Placental epithelial cell (primary cell): ENCODE measurements around the gene TFPT. TPM values are rescaled to one million over a fixed set of nuclear protein-coding genes. Genes with fewer than 3 reads are reported as not detected.

Experiments used
- total RNA-seq: library from RNA; depleted of rRNA; stranded (reverse); fragments of >200 nt; gene quantifications from 2 replicates; pipeline ENCODE4 v1.2.3, GENCODE V29; 2012

The TFPT gene
- 9.5 and 10.6 TPM in 2 replicates for total RNA-seq

GRCh38 chr19:54115109-54116063 lies at the start of gene TFPT, which contains the start of gene PRPF31:
Gene TFPT (minus strand): TSS chr19:54115657. CDS start chr19:54115269, 388 bp downstream.
Gene PRPF31 (plus strand): TSS chr19:54115754. CDS start chr19:54118279, 2,525 bp downstream.

GRCh38 chr19:54159352-54160181 lies 44.1 kb upstream of the TFPT start, which contains the start of gene LENG1:
Gene LENG1 (minus strand): TSS chr19:54159721. CDS start chr19:54159695, 26 bp downstream.

GRCh38 chr19:54137699-54138488 lies 22.4 kb upstream of the TFPT start, which contains the start of gene CNOT3:
Gene CNOT3 (plus strand): TSS chr19:54137762. CDS start chr19:54142979, 5,217 bp downstream.

GRCh38 chr19:54102421-54103169 lies 12.9 kb downstream of the TFPT start, which contains the start of gene NDUFA3:
Gene NDUFA3 (plus strand): TSS chr19:54102855. CDS start chr19:54102879, 24 bp downstream.

GRCh38 chr19:54100561-54100960 lies 14.9 kb downstream of the TFPT start, which contains the start of gene OSCAR:
Gene OSCAR (minus strand): TSS chr19:54100803. CDS start chr19:54100792, 11 bp downstream.

GRCh38 chr19:54081032-54081431 lies 34.4 kb downstream of the TFPT start, which contains the start of gene TARM1:
Gene TARM1 (minus strand): TSS chr19:54081365. CDS start chr19:54081340, 25 bp downstream.

GRCh38 chr19:54063350-54064116 lies 51.9 kb downstream of the TFPT start, which contains the start of gene VSTM1:
Gene VSTM1 (minus strand): TSS chr19:54063897. CDS start chr19:54063777, 120 bp downstream.

Other genes starting within 250 kb of the TFPT start
- 15.7 and 22.9 TPM in 2 replicates for gene MYADM, start 247.8 kb downstream of the TFPT start, total RNA-seq
- not detected in 2 replicates for gene PRKCG, start 233.5 kb downstream of the TFPT start, total RNA-seq
- not detected in 2 replicates for gene CACNG7, start 206.4 kb downstream of the TFPT start, total RNA-seq
- gene CACNG8, start 152.7 kb downstream of the TFPT start, total RNA-seq, result not detected in 2 replicates
- not detected in 2 replicates for gene CACNG6, start 124.0 kb downstream of the TFPT start, total RNA-seq
- gene VSTM1, start 51.8 kb downstream of the TFPT start, total RNA-seq, result not detected in 2 replicates
- not detected in 2 replicates for gene TARM1, start 34.3 kb downstream of the TFPT start, total RNA-seq
- gene OSCAR, start 14.9 kb downstream of the TFPT start, total RNA-seq, result 0.33 and 0.39 TPM in 2 replicates
- gene NDUFA3, start 12.8 kb downstream of the TFPT start, total RNA-seq, result 13.0 and 14.6 TPM in 2 replicates
- 45.9 and 57.4 TPM in 2 replicates for gene PRPF31, start 97 bp upstream of the TFPT start, total RNA-seq
- 13.3 and 15.8 TPM in 2 replicates for gene CNOT3, start 22.1 kb upstream of the TFPT start, total RNA-seq
- 3.1 and 6.3 TPM in 2 replicates for gene LENG1, start 44.1 kb upstream of the TFPT start, total RNA-seq
- gene TMC4, start 57.5 kb upstream of the TFPT start, total RNA-seq, result 0.11 and 5.5 TPM in 2 replicates
- 72.2 and 76.8 TPM in 2 replicates for gene MBOAT7, start 73.9 kb upstream of the TFPT start, total RNA-seq
- gene TSEN34, start 75.7 kb upstream of the TFPT start, total RNA-seq, result 89.5 and 106 TPM in 2 replicates
- 1,297 and 1,995 TPM in 2 replicates for gene RPS9, start 85.2 kb upstream of the TFPT start, total RNA-seq
- not detected in 2 replicates for gene LILRB3, start 107.3 kb upstream of the TFPT start, total RNA-seq
- not detected in 2 replicates for gene LILRA6, start 127.1 kb upstream of the TFPT start, total RNA-seq
- not detected in 2 replicates for gene LILRB5, start 141.6 kb upstream of the TFPT start, total RNA-seq
- not detected in 2 replicates for gene LILRB2, start 165.5 kb upstream of the TFPT start, total RNA-seq
- gene LILRA5, start 197.5 kb upstream of the TFPT start, total RNA-seq, result not detected in 2 replicates
- not detected in 2 replicates for gene LILRA4, start 223.5 kb upstream of the TFPT start, total RNA-seq
- gene LAIR1, start 249.3 kb upstream of the TFPT start, total RNA-seq, result not detected in 2 replicates